ENCODE results near the gene BAHCC1.
A peak's percentile ranks its signal among the peaks of the same experiment; 100 is the strongest.

BAHCC1 gene

DNA sequence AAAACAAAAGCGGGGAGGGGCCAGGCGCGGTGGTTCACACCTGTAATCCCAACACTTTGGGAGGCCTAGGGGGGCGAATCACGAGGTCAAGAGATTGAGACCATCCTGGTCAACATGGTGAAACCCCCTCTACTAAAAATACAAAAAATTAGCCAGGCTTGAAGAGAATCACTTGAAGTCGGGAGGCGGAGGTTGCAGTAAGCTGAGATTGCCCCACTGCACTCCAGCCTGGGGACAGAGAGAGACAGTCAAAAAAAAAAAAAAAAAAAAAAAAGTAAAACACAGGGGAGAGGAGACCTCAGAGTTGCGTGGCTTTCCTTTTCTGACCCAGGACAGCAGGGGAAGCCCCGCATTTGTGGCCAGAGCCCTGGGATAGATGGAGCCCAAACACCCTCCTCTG, 97.4 kb downstream of the BAHCC1 start:
- Mint-ChIP-seq H3K4me3 (no peak overlapping the region), H3K27me3 (peaks cover 1% of the 10 kb centered on the region), H3K4me1 (no peaks in the 10 kb centered on the region), H3K36me3 (no peaks in the 10 kb centered on the region), H3K9me3 (no peaks in the 10 kb centered on the region), H3K27ac (no peak overlapping the region)

GRCh38 chr17:81493198-81494038, 98.2 kb downstream of the BAHCC1 start:
- Mint-ChIP-seq H3K9me3 (no peaks in the 10 kb centered on the region), H3K27ac (no peak overlapping the region), H3K36me3 (no peaks in the 10 kb centered on the region), H3K4me1 (no peaks in the 10 kb centered on the region), H3K27me3 (peaks cover 1% of the 10 kb centered on the region), H3K4me3 (no peak overlapping the region)

- H3K27me3 Mint-ChIP-seq = peaks cover 1% of the 10 kb centered on the region
- no peaks in the 10 kb centered on the region for H3K9me3 Mint-ChIP-seq
- H3K36me3 Mint-ChIP-seq = no peaks in the 10 kb centered on the region
- H3K27ac Mint-ChIP-seq = no peak overlapping the region
- no peak overlapping the region for H3K4me3 Mint-ChIP-seq
- H3K4me1 Mint-ChIP-seq = no peaks in the 10 kb centered on the region
These were observed 99.5 kb downstream of the BAHCC1 start for GRCh38 chr17:81494626-81495377.

DNA sequence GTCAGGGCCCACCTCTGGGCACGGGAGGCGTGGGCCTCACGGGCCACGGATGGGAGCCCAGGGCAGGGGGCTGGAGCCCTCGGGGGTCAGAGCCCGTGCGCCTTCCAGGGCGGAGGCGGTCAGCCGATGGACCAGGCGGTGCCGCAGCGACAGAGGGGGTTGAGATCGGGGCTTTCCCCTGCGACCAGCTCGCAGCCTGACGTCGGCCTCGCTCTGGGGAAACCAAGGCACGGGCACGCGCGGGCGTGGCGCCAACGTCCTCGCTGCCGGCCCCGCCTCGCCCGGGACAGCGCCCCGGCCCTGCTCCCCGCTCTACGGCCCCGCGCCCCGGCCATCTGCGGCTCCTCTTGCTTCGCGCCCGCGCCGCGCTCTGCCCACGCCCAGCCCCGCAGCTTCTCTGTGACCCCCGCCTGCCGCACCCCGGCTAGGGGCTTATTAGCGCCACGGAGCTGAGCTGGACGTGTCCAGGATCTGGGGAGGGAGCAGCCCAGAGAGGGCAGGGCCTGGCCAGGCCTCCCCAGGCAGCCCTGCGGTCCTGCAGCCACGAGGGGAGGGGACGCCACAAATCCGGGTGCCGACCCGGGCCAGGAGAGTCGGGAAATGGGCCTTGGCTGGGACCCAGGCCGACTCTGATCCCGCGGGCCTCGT, 103.8 kb downstream of the BAHCC1 start:
- Mint-ChIP-seq H3K4me1 (no peaks in the 10 kb centered on the region), H3K27me3 (peaks cover 1% of the 10 kb centered on the region), H3K36me3 (no peaks in the 10 kb centered on the region), H3K9me3 (no peaks in the 10 kb centered on the region), H3K27ac (no peak overlapping the region), H3K4me3 (no peak overlapping the region)

DNA sequence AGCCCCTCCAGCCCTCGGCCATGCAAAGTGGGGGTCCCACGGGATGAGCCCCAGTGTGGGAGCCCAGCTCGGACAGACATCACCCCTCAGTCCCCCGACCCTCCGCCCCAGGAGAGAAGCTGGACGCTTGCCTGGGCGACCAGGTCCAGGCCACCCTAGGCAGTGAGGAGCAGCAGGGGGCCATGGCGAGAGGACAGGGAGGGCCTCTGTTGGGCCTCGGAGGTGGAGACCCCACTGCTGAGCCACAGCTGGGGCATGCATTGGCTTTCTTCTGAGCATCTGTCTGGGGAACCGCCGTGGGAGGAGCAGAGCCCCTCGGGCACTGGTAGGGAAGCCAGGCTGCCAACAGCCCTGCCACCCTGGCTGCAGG, 104.3 kb downstream of the BAHCC1 start:
- Mint-ChIP-seq H3K27ac (no peak overlapping the region), H3K9me3 (no peaks in the 10 kb centered on the region), H3K4me3 (no peak overlapping the region), H3K27me3 (peaks cover 1% of the 10 kb centered on the region), H3K36me3 (no peaks in the 10 kb centered on the region), H3K4me1 (no peaks in the 10 kb centered on the region)

DNA sequence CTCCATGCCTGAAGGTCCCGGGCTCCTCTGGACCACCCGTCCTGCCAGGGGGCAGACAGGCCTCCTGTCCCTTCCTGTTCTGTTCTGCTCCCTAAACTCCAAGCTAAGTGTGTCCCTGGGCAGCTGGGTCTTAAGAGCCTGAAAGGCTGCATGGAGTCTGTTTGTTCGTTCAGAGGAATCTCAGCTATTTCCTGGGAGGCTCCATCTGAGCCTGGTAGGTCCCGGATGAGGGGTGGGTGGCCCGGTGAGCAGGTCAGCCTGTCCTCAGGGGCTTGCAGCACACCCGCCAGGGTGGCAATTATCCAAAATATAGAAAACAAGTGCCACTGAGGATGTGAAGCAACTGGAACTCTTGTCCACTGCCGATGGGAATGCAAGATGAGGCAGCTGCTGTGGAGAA, 104.8 kb downstream of the BAHCC1 start:
- Mint-ChIP-seq H3K9me3 (no peaks in the 10 kb centered on the region), H3K4me3 (no peak overlapping the region), H3K27me3 (no peaks in the 10 kb centered on the region), H3K27ac (no peak overlapping the region), H3K4me1 (no peaks in the 10 kb centered on the region), H3K36me3 (no peaks in the 10 kb centered on the region)

DNA sequence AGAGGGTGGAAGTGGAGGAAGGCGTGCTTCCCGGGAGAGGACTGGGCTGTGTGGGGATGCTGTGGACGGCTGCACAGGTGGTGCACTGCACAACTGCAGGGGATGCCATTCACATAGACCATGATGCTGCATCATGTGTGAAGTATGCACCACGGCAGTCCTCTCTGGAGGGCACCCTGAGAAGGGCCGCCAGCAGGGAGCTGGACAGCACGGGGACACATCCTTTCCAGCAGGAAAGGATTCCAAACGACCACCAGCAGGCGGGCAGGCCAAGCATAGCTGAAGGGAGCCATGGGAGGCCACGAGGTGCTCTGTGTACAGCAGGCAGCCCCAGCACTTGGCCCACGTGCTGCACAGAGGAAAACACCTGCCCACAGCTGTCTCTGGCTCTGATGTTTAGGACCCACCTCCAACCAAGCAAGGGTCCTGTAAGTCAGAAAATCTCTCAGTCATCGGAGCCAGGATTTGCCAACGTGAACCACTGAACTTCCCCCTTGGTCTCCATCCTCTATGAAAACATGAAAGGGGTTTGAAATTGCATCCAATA, 107.3 kb downstream of the BAHCC1 start:
- no peaks in the 10 kb centered on the region for H3K27me3 Mint-ChIP-seq
- no peaks in the 10 kb centered on the region for H3K36me3 Mint-ChIP-seq
- H3K4me1 Mint-ChIP-seq = peaks cover under 1% of the 10 kb centered on the region
- no peaks in the 10 kb centered on the region for H3K9me3 Mint-ChIP-seq
- H3K27ac Mint-ChIP-seq = no peak overlapping the region
- H3K4me3 Mint-ChIP-seq = no peak overlapping the region

DNA sequence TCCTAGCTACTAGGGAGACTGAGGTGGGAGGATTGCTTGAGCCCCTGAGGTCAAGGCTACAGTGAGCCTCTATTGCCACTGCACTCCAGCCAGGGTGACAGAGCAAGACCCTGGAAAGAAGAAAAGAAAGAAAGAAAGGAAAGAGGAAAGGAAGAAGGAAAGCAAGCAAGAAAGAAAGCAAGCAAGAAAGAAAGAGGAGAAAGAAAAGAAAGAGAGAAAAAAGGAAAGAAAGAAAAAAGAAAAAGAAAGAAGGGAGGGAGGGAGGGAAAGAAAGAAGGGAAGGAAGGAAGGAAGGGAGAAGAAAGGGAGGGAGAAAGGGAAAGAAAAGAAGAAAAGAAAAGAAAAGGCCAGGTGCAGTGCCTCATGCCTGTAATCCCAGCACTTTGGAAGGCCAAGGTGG, 108.4 kb downstream of the BAHCC1 start:
- H3K27me3 Mint-ChIP-seq = no peaks in the 10 kb centered on the region
- no peak overlapping the region for H3K4me3 Mint-ChIP-seq
- peaks cover 8% of the 10 kb centered on the region for H3K4me1 Mint-ChIP-seq
- H3K36me3 Mint-ChIP-seq = peaks cover 2% of the 10 kb centered on the region
- no peak overlapping the region for H3K27ac Mint-ChIP-seq
- H3K9me3 Mint-ChIP-seq = no peaks in the 10 kb centered on the region

GRCh38 chr17:81508639-81509206, 113.5 kb downstream of the BAHCC1 start:
- Mint-ChIP-seq H3K4me1 (peaks cover 24% of the 10 kb centered on the region), H3K4me3 (peak overlapping the region; percentile 99), H3K36me3 (peaks cover 34% of the 10 kb centered on the region), H3K27me3 (no peaks in the 10 kb centered on the region), H3K27ac (peak overlapping the region; percentile 79), H3K9me3 (no peaks in the 10 kb centered on the region)

DNA sequence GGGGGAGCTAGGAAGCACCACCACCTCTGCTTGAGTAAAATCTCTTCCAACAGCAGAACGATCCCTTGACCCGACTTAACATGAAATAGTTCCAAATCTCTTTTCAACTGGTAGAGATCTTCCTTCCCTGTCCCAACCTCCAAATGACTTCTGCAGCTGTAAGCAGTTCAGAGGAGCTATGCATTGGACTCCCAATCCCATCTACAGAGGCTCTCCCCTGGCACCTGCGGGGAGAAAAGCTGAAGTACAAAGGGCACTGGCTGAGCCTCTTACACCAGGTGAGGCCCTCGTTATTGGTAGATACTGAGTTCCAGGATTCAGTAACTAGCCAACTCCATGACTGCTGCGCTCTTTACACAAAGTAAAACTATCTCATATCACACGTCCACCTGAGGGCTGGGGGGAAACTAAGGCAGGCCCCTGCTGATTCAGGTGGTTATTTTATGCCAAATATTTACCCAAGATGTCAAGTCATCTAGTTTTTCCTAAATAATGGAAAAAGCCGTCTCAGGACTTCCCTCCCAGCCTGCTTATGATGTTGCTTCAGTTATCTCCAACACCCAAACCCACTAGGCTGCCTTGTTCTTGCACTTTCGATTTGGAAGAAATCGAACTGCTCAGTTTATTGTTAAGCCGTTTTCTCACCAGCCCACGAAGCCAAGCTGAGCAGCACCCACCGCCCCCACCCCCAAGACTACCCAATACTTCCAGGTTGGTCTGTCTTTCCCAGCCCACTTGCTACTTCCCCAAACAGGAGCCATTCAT, 114.1 kb downstream of the BAHCC1 start:
- no peaks in the 10 kb centered on the region for H3K9me3 Mint-ChIP-seq
- H3K4me3 Mint-ChIP-seq = peak overlapping the region; percentile 99
- H3K36me3 Mint-ChIP-seq = peaks cover 34% of the 10 kb centered on the region
- H3K4me1 Mint-ChIP-seq = peaks cover 24% of the 10 kb centered on the region
- H3K27me3 Mint-ChIP-seq = no peaks in the 10 kb centered on the region
- H3K27ac Mint-ChIP-seq = peak overlapping the region; percentile 79

DNA sequence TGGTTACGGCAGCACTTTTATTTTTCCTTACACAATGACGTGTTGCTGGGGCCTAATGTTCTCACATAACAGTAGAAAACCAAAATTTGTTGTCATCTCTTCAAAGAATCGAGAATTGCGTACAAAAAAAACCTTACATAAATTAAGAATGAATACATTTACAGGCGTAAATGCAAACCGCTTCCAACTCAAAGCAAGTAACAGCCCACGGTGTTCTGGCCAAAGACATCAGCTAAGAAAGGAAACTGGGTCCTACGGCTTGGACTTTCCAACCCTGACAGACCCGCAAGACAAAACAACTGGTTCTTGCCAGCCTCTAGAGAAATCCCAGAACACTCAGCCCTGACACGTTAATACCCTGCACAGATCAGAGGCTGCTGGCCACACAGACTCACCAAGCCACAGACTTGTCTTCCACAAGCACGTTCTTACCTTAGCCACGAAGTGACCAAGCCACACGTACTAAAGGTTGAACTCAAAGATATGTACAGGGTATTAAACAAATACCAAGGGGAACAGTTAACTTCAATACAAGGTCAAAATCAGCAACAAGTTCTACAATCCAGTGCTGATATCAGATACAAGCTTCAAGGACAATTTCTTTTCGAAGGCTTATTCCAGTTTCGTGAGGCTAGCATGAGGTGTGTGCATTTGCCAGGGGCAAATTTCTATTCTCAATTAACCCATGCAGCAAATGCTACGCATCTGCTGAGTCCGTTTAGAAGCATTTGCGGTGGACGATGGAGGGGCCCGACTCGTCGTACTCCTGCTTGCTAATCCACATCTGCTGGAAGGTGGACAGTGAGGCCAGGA, 114.9 kb downstream of the BAHCC1 start:
- Mint-ChIP-seq H3K9me3 (no peaks in the 10 kb centered on the region), H3K27me3 (no peaks in the 10 kb centered on the region), H3K4me1 (peaks cover 24% of the 10 kb centered on the region), H3K36me3 (peaks cover 34% of the 10 kb centered on the region), H3K4me3 (peak overlapping the region; percentile 99), H3K27ac (peak overlapping the region; percentile 93)

DNA sequence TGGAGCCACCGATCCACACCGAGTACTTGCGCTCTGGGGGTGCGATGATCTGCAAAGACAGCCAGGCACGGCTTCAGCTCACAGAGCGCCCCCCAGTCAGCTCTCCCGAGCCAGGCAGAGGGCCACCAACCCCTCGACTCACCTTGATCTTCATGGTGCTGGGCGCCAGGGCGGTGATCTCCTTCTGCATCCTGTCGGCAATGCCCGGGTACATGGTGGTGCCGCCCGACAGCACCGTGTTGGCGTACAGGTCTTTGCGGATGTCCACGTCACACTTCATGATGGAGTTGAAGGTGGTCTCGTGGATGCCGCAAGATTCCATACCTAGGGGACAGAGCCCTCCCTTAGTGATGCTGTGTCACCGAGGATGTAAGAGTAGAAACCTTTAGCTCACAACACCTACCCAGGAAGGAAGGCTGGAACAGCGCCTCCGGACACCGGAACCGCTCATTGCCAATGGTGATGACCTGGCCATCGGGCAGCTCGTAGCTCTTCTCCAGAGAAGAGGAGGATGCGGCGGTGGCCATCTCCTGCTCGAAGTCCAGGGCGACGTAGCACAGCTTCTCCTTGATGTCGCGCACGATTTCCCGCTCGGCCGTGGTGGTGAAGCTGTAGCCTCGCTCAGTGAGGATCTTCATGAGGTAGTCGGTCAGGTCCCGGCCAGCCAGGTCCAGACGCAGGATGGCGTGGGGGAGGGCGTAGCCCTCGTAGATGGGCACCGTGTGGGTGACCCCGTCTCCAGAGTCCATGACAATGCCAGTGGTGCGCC, 115.7 kb downstream of the BAHCC1 start:
- no peaks in the 10 kb centered on the region for H3K27me3 Mint-ChIP-seq
- peaks cover 34% of the 10 kb centered on the region for H3K36me3 Mint-ChIP-seq
- peak overlapping the region; percentile 93 for H3K27ac Mint-ChIP-seq
- H3K4me1 Mint-ChIP-seq = peaks cover 24% of the 10 kb centered on the region
- peak overlapping the region; percentile 99 for H3K4me3 Mint-ChIP-seq
- H3K9me3 Mint-ChIP-seq = no peaks in the 10 kb centered on the region

- no peaks in the 10 kb centered on the region for H3K9me3 Mint-ChIP-seq
- H3K4me3 Mint-ChIP-seq = peak overlapping the region; percentile 99
- peaks cover 34% of the 10 kb centered on the region for H3K36me3 Mint-ChIP-seq
- H3K27ac Mint-ChIP-seq = peak overlapping the region; percentile 93
- H3K27me3 Mint-ChIP-seq = no peaks in the 10 kb centered on the region
- H3K4me1 Mint-ChIP-seq = peaks cover 24% of the 10 kb centered on the region
These were observed 116.2 kb downstream of the BAHCC1 start for GRCh38 chr17:81511554-81511803.
